Measurements from ENCODE around the gene RBBP5. TPM values are rescaled to one million over a fixed set of nuclear protein-coding genes. Genes with fewer than 3 reads are reported as not detected.

RBBP5 gene
- total RNA-seq, 1 experiment from 2014 or later = 23.8 TPM

DNA sequence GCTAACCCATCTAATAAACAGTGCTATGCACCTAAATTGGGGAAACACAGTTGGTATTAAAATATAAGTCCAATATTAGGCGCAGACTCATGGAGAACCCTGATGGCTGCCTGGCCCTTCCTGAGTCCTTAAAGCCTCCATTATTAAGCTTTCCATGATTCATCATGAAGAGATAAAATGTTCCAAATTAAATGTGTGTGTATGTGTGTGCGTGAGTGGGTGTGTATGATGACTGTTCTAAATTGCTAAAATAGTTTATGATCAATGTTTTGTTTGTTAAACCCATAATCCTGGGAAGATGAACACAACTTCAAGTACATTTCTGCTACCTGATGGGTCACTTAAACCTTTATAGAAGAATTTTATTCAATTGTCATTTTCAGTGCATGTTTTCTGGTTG lies 6.3 kb upstream of the RBBP5 start:
- H3K4me3 Mint-ChIP-seq = no peak overlapping the region
- TF ChIP-seq PRRX2 (CRISPR knock-in tag; IDR thresholded peaks at IDR 0.05) = no peak
- TF ChIP-seq ZNF317 (CRISPR knock-in tag; IDR thresholded peaks at IDR 0.05; ENCODE audit: borderline replicate concordance, low read depth) = no peak
- TF ChIP-seq, protein P1, sequence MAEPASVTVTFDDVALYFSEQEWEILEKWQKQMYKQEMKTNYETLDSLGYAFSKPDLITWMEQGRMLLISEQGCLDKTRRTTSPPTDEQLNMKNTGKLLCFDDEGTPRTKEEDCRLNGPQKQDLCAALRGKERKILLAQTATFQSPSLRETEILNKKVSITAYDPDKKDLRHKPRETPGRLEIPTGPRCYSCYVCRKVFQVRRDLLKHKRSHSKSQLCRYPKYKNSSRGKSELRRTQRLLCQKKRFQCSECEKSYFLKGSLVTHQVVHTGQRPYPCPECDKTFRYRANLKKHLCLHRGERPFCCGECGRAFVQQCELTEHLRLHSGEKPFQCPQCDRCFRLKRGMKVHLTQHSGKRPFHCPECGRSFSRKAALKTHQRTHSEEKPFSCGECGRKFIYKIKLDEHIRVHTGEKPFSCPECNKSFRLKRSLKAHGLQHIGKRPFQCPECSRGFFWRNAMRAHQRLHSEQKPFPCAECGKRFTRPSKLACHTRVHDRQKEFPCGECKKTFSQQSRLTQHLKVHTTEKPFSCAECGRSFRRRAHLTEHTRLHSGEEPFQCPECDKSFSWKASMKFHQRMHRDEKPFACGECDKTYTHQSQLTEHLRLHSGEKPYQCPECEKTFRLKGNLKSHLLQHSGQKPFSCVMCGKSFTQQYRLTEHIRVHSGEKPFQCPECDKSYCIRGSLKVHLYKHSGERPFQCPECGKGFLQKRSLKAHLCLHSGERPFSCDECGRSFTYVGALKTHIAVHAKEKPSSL (CRISPR knock-in tag; conservative IDR thresholded peaks at IDR 0.05) = no peak
- no peak for TF ChIP-seq ZNF138 (CRISPR knock-in tag; conservative IDR thresholded peaks at IDR 0.05)
- no peak for TF ChIP-seq ESRRA (CRISPR knock-in tag; IDR thresholded peaks at IDR 0.05; ENCODE audit: borderline replicate concordance)
- TF ChIP-seq, protein P2, sequence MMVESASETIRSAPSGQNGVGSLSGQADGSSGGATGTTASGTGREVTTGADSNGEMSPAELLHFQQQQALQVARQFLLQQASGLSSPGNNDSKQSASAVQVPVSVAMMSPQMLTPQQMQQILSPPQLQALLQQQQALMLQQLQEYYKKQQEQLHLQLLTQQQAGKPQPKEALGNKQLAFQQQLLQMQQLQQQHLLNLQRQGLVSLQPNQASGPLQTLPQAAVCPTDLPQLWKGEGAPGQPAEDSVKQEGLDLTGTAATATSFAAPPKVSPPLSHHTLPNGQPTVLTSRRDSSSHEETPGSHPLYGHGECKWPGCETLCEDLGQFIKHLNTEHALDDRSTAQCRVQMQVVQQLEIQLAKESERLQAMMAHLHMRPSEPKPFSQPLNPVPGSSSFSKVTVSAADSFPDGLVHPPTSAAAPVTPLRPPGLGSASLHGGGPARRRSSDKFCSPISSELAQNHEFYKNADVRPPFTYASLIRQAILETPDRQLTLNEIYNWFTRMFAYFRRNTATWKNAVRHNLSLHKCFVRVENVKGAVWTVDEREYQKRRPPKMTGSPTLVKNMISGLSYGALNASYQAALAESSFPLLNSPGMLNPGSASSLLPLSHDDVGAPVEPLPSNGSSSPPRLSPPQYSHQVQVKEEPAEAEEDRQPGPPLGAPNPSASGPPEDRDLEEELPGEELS (CRISPR knock-in tag; IDR thresholded peaks at IDR 0.05) = no peak
- TF ChIP-seq, protein P3, sequence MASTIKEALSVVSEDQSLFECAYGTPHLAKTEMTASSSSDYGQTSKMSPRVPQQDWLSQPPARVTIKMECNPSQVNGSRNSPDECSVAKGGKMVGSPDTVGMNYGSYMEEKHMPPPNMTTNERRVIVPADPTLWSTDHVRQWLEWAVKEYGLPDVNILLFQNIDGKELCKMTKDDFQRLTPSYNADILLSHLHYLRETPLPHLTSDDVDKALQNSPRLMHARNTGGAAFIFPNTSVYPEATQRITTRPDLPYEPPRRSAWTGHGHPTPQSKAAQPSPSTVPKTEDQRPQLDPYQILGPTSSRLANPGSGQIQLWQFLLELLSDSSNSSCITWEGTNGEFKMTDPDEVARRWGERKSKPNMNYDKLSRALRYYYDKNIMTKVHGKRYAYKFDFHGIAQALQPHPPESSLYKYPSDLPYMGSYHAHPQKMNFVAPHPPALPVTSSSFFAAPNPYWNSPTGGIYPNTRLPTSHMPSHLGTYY (CRISPR knock-in tag; IDR thresholded peaks at IDR 0.05) = no peak
- TF ChIP-seq RORB (CRISPR knock-in tag; IDR thresholded peaks at IDR 0.05) = no peak
- TF ChIP-seq RELA (CRISPR knock-in tag; IDR thresholded peaks at IDR 0.05; ENCODE audit: borderline replicate concordance) = no peak
- TF ChIP-seq SMAD4 (CRISPR knock-in tag; IDR thresholded peaks at IDR 0.05) = no peak
- TF ChIP-seq, protein P4, sequence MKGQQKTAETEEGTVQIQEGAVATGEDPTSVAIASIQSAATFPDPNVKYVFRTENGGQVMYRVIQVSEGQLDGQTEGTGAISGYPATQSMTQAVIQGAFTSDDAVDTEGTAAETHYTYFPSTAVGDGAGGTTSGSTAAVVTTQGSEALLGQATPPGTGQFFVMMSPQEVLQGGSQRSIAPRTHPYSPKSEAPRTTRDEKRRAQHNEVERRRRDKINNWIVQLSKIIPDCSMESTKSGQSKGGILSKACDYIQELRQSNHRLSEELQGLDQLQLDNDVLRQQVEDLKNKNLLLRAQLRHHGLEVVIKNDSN (CRISPR knock-in tag; IDR thresholded peaks at IDR 0.05) = no peak
- TF ChIP-seq SMAD3 (CRISPR knock-in tag; IDR thresholded peaks at IDR 0.05; ENCODE audit: borderline replicate concordance) = no peak
- no peak for TF ChIP-seq ZNF416 (CRISPR knock-in tag; IDR thresholded peaks at IDR 0.05)
- H3K27ac Mint-ChIP-seq = no peak overlapping the region
- H3K36me3 Mint-ChIP-seq = no peaks in the 10 kb centered on the region
- no peaks in the 10 kb centered on the region for H3K27me3 Mint-ChIP-seq (ENCODE audit: low read depth)
- H3K4me1 Mint-ChIP-seq = no peaks in the 10 kb centered on the region
- no peak for ATAC-seq
- no peak for DNase-seq (ENCODE audit: low spot score)
- no peaks in the 10 kb centered on the region for H3K9me3 Mint-ChIP-seq
- POLR2A ChIA-PET = no interaction called here
- CTCF ChIA-PET = interaction anchor here (1.1 to 1.3 kb wide), 2 partner anchors 14 to 128 kb away, joined by 4 read pairs; no protein-coding TSS in a partner anchor

DNA sequence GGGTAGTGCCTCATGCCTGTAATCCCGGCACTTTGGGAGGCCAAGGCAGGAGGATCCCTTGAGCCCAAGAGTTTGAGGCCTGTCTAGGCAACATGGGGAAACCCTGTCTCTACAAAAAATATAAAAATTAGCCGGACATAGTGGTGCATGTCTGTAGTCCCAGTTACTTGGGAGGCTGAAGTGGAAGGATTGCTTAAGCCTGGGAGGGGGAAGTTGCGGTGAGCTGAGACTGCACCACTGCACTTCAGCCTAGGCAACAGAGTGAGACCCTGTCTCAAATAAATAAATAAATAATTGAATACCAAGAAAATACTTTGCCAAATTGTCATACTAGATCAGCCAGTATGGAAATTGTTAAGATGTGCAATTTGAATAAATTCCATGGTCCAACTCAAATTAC lies 5.9 kb upstream of the RBBP5 start:
- no peak overlapping the region for H3K4me3 Mint-ChIP-seq
- DNase-seq (ENCODE audit: low spot score) (no peak), ATAC-seq (no peak)
- H3K27ac Mint-ChIP-seq = no peak overlapping the region
- ChIA-PET POLR2A (no interaction called here), CTCF (interaction anchor here (1.1 to 1.3 kb wide), 2 partner anchors 14 to 128 kb away, joined by 4 read pairs; no protein-coding TSS in a partner anchor)
- H3K27me3 Mint-ChIP-seq (ENCODE audit: low read depth) = no peaks in the 10 kb centered on the region
- no peaks in the 10 kb centered on the region for H3K36me3 Mint-ChIP-seq
- H3K9me3 Mint-ChIP-seq = no peaks in the 10 kb centered on the region
- 0 out of 2 replicates have a peak, but pooled peaks cover 3% of the 10 kb centered on the region for H3K4me1 Mint-ChIP-seq
- no peak for TF ChIP-seq GTF2I (CRISPR knock-in tag; conservative IDR thresholded peaks at IDR 0.05)
- TF ChIP-seq NFYB (CRISPR knock-in tag; conservative IDR thresholded peaks at IDR 0.05; ENCODE audit: low read depth) = no peak
- TF ChIP-seq TEAD4 (CRISPR knock-in tag; IDR thresholded peaks at IDR 0.05) = no peak
- TF ChIP-seq TP53 (CRISPR knock-in tag; IDR thresholded peaks at IDR 0.05) = no peak
- TF ChIP-seq EMX1 (CRISPR knock-in tag; IDR thresholded peaks at IDR 0.05) = no peak
- TF ChIP-seq, protein P5, sequence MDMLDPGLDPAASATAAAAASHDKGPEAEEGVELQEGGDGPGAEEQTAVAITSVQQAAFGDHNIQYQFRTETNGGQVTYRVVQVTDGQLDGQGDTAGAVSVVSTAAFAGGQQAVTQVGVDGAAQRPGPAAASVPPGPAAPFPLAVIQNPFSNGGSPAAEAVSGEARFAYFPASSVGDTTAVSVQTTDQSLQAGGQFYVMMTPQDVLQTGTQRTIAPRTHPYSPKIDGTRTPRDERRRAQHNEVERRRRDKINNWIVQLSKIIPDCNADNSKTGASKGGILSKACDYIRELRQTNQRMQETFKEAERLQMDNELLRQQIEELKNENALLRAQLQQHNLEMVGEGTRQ (CRISPR knock-in tag; IDR thresholded peaks at IDR 0.05) = no peak
- TF ChIP-seq NFATC4 (CRISPR knock-in tag; IDR thresholded peaks at IDR 0.05) = no peak
- no peak for TF ChIP-seq FOXK1 (CRISPR knock-in tag; IDR thresholded peaks at IDR 0.05)
